Fibroblast of lung (primary cell): ENCODE data around the gene TAS1R2.

ENCODE experiments used
- EZH2 ChIP-seq: IDR thresholded peaks from 2 replicates; pipeline ENCODE4 v1.5.1; 2012; ENCODE audit warnings: low read length, control low read depth, mild to moderate bottlenecking; ENCODE audit errors: missing control alignments
- TF ChIP-seq, protein P1 (sequence below), 2 donors: IDR thresholded peaks in 1 of 2; conservative IDR thresholded peaks in 1 of 2; 1 replicate in 1 of 2; 2 replicates in 1 of 2; pipeline ENCODE4 v1.5.1; 2011 to 2012; ENCODE audit warnings: low read length in 2 of 2, control low read depth in 1 of 2, inconsistent platforms in 1 of 2, low read depth in 1 of 2, mild to moderate bottlenecking in 1 of 2

DNA sequence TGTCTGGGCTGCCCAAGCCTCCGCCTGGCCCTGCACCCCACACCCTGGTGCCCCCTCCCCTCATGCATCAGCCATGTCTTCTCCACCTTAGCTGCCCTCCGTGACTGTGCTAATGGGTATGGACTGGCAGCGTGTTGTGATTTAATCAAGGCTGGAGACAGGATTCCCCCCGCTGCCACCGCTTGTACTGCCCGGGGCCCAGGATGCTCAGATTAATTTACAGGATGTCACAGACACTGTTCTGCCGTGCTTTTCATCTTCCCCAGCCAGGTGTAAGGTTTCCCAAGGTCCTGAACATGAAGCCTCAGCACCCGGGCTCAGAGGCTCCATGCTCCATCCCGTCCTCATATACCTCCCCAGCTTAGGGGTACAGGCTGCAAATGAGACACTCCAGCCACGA lies 66.3 kb downstream of the TAS1R2 start:
- TF ChIP-seq, protein P1, sequence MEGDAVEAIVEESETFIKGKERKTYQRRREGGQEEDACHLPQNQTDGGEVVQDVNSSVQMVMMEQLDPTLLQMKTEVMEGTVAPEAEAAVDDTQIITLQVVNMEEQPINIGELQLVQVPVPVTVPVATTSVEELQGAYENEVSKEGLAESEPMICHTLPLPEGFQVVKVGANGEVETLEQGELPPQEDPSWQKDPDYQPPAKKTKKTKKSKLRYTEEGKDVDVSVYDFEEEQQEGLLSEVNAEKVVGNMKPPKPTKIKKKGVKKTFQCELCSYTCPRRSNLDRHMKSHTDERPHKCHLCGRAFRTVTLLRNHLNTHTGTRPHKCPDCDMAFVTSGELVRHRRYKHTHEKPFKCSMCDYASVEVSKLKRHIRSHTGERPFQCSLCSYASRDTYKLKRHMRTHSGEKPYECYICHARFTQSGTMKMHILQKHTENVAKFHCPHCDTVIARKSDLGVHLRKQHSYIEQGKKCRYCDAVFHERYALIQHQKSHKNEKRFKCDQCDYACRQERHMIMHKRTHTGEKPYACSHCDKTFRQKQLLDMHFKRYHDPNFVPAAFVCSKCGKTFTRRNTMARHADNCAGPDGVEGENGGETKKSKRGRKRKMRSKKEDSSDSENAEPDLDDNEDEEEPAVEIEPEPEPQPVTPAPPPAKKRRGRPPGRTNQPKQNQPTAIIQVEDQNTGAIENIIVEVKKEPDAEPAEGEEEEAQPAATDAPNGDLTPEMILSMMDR (conservative IDR thresholded peaks at IDR 0.05 in 1 of 2, IDR thresholded peaks at IDR 0.05 in 1 of 2; ENCODE audit: low read depth in 1 of 2, low read length in 2 of 2): no peak
- TF ChIP-seq EZH2: no peak
